CD4-positive, alpha-beta T cell treated with Interleukin-4 for 4 hours (primary cell): ENCODE data around the gene CCDC191.

Experiments
- DNase-seq: peaks from one replicate; pipeline ENCODE4 v3.0.0-alpha.2; 2020

CCDC191 gene

GRCh38 chr3:113953677-113954076, 102.6 kb downstream of the CCDC191 start:
- DNase-seq: no peak

- no peak for DNase-seq
Observed at GRCh38 chr3:113952921-113953320, 103.4 kb downstream of the CCDC191 start.

DNA sequence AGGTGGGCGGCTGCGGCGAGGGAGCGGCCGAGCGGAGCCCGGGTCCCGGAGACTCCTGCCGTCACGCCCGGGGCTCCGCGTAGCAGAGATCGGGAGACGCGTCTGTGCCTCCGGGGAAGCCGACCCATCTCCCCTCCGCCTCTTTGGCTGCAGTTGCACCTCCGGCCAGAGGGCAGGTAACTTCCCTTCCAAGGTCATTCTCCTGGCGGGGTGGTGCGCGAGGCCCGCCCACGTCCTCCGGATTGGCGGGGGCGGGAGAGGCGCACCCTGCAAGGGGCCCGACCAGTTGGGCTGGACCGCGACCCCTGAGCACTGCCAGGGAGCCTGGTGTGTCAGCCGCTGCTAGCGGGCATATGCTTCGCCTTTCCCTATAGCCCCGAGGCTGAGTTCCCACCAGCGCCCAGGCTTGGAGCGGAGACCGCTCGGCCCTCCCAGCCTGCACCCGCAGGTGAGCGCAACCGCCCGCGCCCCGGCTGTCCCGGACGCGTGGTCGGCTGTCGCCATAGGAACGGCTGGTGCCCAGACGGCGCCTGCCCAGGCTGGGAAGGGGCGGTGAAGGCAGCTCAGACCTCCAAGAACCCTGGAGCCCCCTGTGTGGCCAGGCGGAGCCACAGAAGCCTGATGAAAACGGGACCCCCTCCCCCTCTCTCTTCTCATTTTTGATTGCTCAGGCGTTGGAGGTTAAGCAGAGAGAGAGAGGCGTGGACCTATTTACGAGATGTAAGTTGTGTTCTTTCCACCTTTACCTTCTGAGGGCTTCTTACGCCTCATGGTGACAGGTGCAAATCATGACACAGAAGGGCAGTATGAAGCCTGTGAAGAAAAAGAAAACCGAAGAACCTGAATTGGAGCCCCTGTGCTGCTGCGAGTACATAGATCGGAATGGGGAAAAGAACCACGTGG, 108.1 kb downstream of the CCDC191 start:
- peak; percentile 6 for DNase-seq

DNA sequence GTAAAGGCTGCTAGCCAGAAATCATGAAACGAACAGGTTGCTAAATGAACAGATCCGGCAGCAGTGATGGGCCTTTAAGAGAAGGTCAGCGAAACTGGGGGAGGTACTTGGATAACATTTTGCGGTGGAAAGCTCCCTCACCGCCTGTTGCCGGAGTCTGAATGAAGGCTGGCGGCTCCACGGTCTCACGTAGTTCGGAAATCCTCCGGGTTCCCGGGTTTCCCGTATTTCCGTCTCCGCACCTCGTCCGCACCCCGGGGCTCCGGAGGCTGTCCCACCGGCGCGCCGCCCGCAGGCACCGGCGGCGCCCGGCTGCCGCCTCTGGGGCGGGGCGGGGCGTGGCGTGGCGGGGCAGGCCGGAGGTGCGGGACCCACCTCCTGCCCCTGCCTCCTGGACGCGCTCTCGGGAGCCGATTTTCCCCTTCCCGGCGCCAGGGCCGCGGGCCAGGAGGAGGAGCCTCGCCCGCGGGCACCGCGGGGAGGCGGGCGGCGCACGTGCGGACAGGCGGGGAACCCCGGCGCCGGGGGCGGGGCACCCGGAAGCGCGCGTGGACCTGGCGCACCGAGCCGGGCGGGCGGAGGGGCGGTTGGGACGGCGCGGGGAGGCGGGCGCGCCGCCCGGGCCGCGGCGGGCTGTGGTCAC, 108.8 kb downstream of the CCDC191 start, which contains the start of gene ZDHHC23:
ZDHHC23 (plus strand) TSS at position 642 of the 643 bp plus-strand sequence. CDS start 790 bp downstream, outside the sequence.
- DNase-seq: peak; percentile 51

DNA sequence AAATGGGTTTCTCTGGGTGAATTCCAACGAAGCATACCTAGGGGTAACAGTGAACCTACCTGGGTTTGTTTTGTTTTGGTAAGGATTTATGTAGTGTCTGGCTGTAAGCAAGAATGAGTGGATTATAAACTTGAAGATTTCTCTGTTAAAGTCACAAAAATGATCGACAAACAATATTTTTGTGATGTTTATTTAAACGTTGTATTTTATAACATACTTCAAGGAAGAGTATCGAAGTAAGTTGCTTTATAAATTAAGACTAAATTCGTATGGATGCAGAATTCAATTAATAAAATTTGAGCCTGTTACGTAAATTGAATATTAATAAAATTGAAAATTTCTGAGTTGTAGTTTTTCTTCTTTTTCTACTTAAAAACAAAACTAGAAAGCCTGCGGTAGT, 109.5 kb downstream of the CCDC191 start:
- no peak for DNase-seq

- DNase-seq: no peak
Observed at GRCh38 chr3:113927556-113927955, 128.8 kb downstream of the CCDC191 start.

DNA sequence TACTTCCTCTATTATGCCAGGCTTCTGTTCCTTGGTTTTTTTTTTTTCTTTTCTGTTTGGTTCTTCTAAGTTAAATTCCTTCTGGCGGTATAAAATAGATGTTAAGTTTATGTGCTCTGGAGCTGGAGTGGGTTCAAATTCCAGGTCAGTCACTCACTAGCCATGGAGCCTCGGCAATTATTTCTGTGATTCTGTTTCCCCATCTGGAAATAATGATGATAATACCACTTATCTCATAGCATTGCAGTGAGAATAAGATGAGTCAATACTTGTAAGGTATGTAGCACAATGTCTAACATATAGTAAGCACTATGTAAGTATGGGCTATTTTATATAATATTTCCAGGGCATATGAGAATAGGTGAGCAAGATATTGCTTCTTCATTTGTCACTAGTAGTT, 141.7 kb downstream of the CCDC191 start:
- no peak for DNase-seq
